PC-9 (cell line): Measurements from ENCODE around the gene SETBP1. TPM values are rescaled to one million over a fixed set of nuclear protein-coding genes. Genes with fewer than 3 reads are reported as not detected.

Experiments used
- BruUV-seq: library from RNA; stranded (reverse); fragments of 400-500 nt; replicated peaks from 2 replicates; lab custom pipeline; 2021; lab: Mats Ljungman, UMichigan
- CTCF ChIA-PET: fragments of 300-600 bp; sonication (Branson Sonifier 250); formaldehyde crosslinking; loops from one replicate; lab custom pipeline; 2022; ENCODE audit warnings: antibody characterized with exemption; lab: Charles Lee
- POLR2A ChIA-PET: fragments of 300-600 bp; sonication (Branson Sonifier 250); formaldehyde crosslinking; loops from one replicate; lab custom pipeline; 2022; ENCODE audit warnings: antibody characterized with exemption; ENCODE audit not compliant: unreplicated experiment; lab: Charles Lee
- DNase-seq, 2 experiments: peaks; one replicate each; pipeline versions ENCODE4 v3.0.0 to v3.0.0-alpha.2; 2015 to 2022; ENCODE audit warnings: mixed read lengths in 1 of 2
- H2AFZ ChIP-seq: fragments of 200-600 bp; sonication (generic); 2 replicates; pipeline ENCODE4 v1.8.1; 2017; ENCODE audit warnings: antibody characterized with exemption
- H3F3A ChIP-seq: fragments of 200-600 bp; sonication (generic); 2 replicates; pipeline ENCODE4 v1.8.1; 2017; ENCODE audit warnings: antibody characterized with exemption, mild to moderate bottlenecking, low read depth; ENCODE audit not compliant: insufficient read depth
- H3K27ac ChIP-seq: fragments of 200-600 bp; sonication (generic); 2 replicates; pipeline ENCODE4 v1.6.1; 2016; ENCODE audit warnings: mixed run types
- H3K27me3 ChIP-seq: fragments of 200-600 bp; sonication (generic); 2 replicates; pipeline ENCODE4 v1.6.1; 2016; ENCODE audit warnings: low read depth, mixed run types; ENCODE audit not compliant: insufficient read depth
- H3K36me3 ChIP-seq: fragments of 200-600 bp; sonication (generic); 2 replicates; pipeline ENCODE4 v1.6.1; 2016; ENCODE audit warnings: low read depth, mixed run types
- H3K4me1 ChIP-seq: fragments of 200-600 bp; sonication (generic); replicated peaks from 2 replicates; pipeline ENCODE4 v1.6.1; 2016; ENCODE audit warnings: mixed run types; ENCODE audit not compliant: insufficient read depth
- H3K4me2 ChIP-seq: fragments of 200-600 bp; sonication (generic); 2 replicates; pipeline ENCODE4 v1.6.1; 2017; ENCODE audit warnings: mixed run types
- H3K4me3 ChIP-seq: fragments of 200-600 bp; sonication (generic); 2 replicates; pipeline ENCODE4 v1.6.1; 2016; ENCODE audit warnings: mixed run types
- H3K79me2 ChIP-seq: fragments of 200-600 bp; sonication (generic); 2 replicates; pipeline ENCODE4 v1.6.1; 2017; ENCODE audit warnings: low read depth, mixed run types
- H3K9me2 ChIP-seq: fragments of 200-600 bp; sonication (generic); 2 replicates; pipeline ENCODE4 v1.8.1; 2017; ENCODE audit warnings: mild to moderate bottlenecking; ENCODE audit not compliant: insufficient read depth
- H3K9me3 ChIP-seq: fragments of 200-600 bp; sonication (generic); 2 replicates; pipeline ENCODE4 v1.8.1; 2016; ENCODE audit warnings: low read depth; ENCODE audit not compliant: insufficient read depth
- H4K20me1 ChIP-seq: fragments of 200-600 bp; sonication (generic); 2 replicates; pipeline ENCODE4 v1.8.1; 2017; ENCODE audit not compliant: insufficient read depth
- CTCF ChIP-seq: fragments of 200-600 bp; sonication (generic); conservative IDR thresholded peaks from 2 replicates; pipeline ENCODE4 v1.6.1; 2017; ENCODE audit warnings: mixed run types, antibody characterized with exemption, mild to moderate bottlenecking, moderate library complexity
- EZH2 ChIP-seq: fragments of 200-600 bp; sonication (generic); IDR thresholded peaks from 2 replicates; pipeline ENCODE4 v1.8.0; 2017; ENCODE audit warnings: antibody characterized with exemption, low read depth
- intact Hi-C: fragments of 100-400 bp; cut with micrococcal nuclease; formaldehyde crosslinking; loops from one replicate; pipeline ENCODE4 v1.10.0; 2022; ENCODE audit not compliant: unreplicated experiment
- total RNA-seq: library from RNA; stranded (reverse); gene quantifications from 2 replicates; pipeline ENCODE4 v1.2.3, GENCODE V29; 2021

SETBP1 gene
- total RNA-seq, 1 experiment from 2014 or later, result 9.0 TPM

GRCh38 chr18:44997174-44997573, 316.5 kb downstream of the SETBP1 start:
- H3K79me2 ChIP-seq, result no peaks in the 10 kb centered on the region
- no peak for DNase-seq
- intact Hi-C loops, result no loop called here
- H3K27ac ChIP-seq, result no peak overlapping the region
- POLR2A ChIA-PET, result no interaction called here
- no peaks in the 10 kb centered on the region for H3F3A ChIP-seq
- H3K4me2 ChIP-seq, result no peak overlapping the region
- H3K27me3 ChIP-seq, result no peaks in the 10 kb centered on the region
- CTCF ChIA-PET, result no interaction called here
- H2AFZ ChIP-seq, result no peak overlapping the region
- no peaks in the 10 kb centered on the region for H3K9me2 ChIP-seq
- no TSS peak for BruUV-seq
- H3K9me3 ChIP-seq, result no peaks in the 10 kb centered on the region
- H4K20me1 ChIP-seq, result no peaks in the 10 kb centered on the region
- TF ChIP-seq CTCF (no peak), EZH2 (no peak)
- no peaks in the 10 kb centered on the region for H3K36me3 ChIP-seq
- no peaks in the 10 kb centered on the region for H3K4me1 ChIP-seq
- H3K4me3 ChIP-seq, result no peak overlapping the region

- no peak overlapping the region for H3K4me3 ChIP-seq
- intact Hi-C loops, result no loop called here
- no peaks in the 10 kb centered on the region for H3F3A ChIP-seq
- no peaks in the 10 kb centered on the region for H3K36me3 ChIP-seq
- H3K27me3 ChIP-seq, result no peaks in the 10 kb centered on the region
- H4K20me1 ChIP-seq, result no peaks in the 10 kb centered on the region
- CTCF ChIA-PET, result no interaction called here
- H3K9me3 ChIP-seq, result no peaks in the 10 kb centered on the region
- no peak for DNase-seq
- no TSS peak for BruUV-seq
- no peaks in the 10 kb centered on the region for H3K9me2 ChIP-seq
- TF ChIP-seq CTCF, result no peak
- TF ChIP-seq EZH2, result no peak
- H3K79me2 ChIP-seq, result no peaks in the 10 kb centered on the region
- H3K27ac ChIP-seq, result no peak overlapping the region
- no peaks in the 10 kb centered on the region for H3K4me1 ChIP-seq
- POLR2A ChIA-PET, result no interaction called here
- H3K4me2 ChIP-seq, result no peak overlapping the region
- H2AFZ ChIP-seq, result no peak overlapping the region
Measured at GRCh38 chr18:44998360-44998759, 317.7 kb downstream of the SETBP1 start.

- no peak overlapping the region for H3K4me3 ChIP-seq
- no peak for DNase-seq
- no peaks in the 10 kb centered on the region for H3K27me3 ChIP-seq
- POLR2A ChIA-PET, result no interaction called here
- CTCF ChIA-PET, result no interaction called here
- H3K79me2 ChIP-seq, result no peaks in the 10 kb centered on the region
- no peak overlapping the region for H2AFZ ChIP-seq
- H4K20me1 ChIP-seq, result no peaks in the 10 kb centered on the region
- H3K36me3 ChIP-seq, result no peaks in the 10 kb centered on the region
- H3K4me1 ChIP-seq, result no peaks in the 10 kb centered on the region
- intact Hi-C loops, result no loop called here
- H3K9me3 ChIP-seq, result no peaks in the 10 kb centered on the region
- H3K4me2 ChIP-seq, result no peak overlapping the region
- no peak for TF ChIP-seq CTCF
- no peak for TF ChIP-seq EZH2
- no TSS peak for BruUV-seq
- H3K9me2 ChIP-seq, result no peaks in the 10 kb centered on the region
- H3K27ac ChIP-seq, result no peak overlapping the region
- no peaks in the 10 kb centered on the region for H3F3A ChIP-seq
Measured at GRCh38 chr18:45004546-45005080, 323.9 kb downstream of the SETBP1 start.
